Right lobe of liver (tissue), 6 donors: ENCODE data around the gene MOB3B. TPM values are rescaled to one million over a fixed set of nuclear protein-coding genes. Genes with fewer than 3 reads are reported as not detected.

Source experiments
- ATAC-seq, 4 donors: fragments of 200-7000 bp; cut with Tn5 transposase; one replicate each; pipeline ENCODE4 v1.9.1; 2020; ENCODE audit warnings: mild to moderate bottlenecking in 4 of 4, moderate library complexity in 4 of 4
- DNase-seq, 3 donors: peaks; one replicate each; pipeline ENCODE4 v3.0.0-alpha.2; 2020
- H3K27ac ChIP-seq, 3 donors: fragments of 200-600 bp; one replicate each; pipeline ENCODE4 v1.8.0; 2022
- H3K27me3 ChIP-seq, 2 donors: fragments of 200-600 bp; one replicate each; pipeline ENCODE4 v1.8.0; 2022
- H3K36me3 ChIP-seq, 4 donors: fragments of 200-600 bp; sonication (generic) in 1 of 4; one replicate each; pipeline versions ENCODE4 v1.5.1 to v1.8.0; 2017 to 2022; ENCODE audit warnings: control low read depth in 1 of 4
- H3K4me1 ChIP-seq, 4 donors: fragments of 200-600 bp; sonication (generic) in 1 of 4; one replicate each; pipeline versions ENCODE4 v1.5.1 to v1.8.0; 2017 to 2022; ENCODE audit warnings: control low read depth in 1 of 4
- H3K4me3 ChIP-seq, 3 donors: fragments of 200-600 bp; one replicate each; pipeline ENCODE4 v1.8.0; 2022
- H3K9me3 ChIP-seq, 4 donors: fragments of 200-600 bp; sonication (generic) in 1 of 4; one replicate each; pipeline versions ENCODE4 v1.5.1 to v1.8.0; 2017 to 2022; ENCODE audit warnings: control low read depth in 1 of 4
- POLR2A ChIP-seq: fragments of 450-650 bp; IDR thresholded peaks from one replicate; pipeline ENCODE4 v1.6.1; 2017; ENCODE audit warnings: antibody characterized with exemption, mild to moderate bottlenecking
- WGBS: methylation state at CpG from one replicate; pipeline ENCODE4 v1.1.6; 2018; ENCODE audit warnings: low coverage, low lambda C conversion rate; ENCODE audit not compliant: insufficient coverage; ENCODE audit errors: missing lambda C conversion rate; 5-methylcytosine and 5-hydroxymethylcytosine counted together
- intact Hi-C, 2 donors: fragments of 100-400 bp; cut with DNase I; formaldehyde crosslinking; loops; one replicate each; pipeline versions ENCODE4 v1.11.2 to v1.14.1; 2022
- total RNA-seq, 6 experiments: library from RNA; depleted of rRNA in 2 of 6; stranded (reverse); fragments of >200 nt in 2 of 6; fragmentation: NEBNext Ultra II Directional in 3 of 6; extraction: Animal tissue kit (Norgen Biotek cat#: 25700) in 3 of 6; gene quantifications; one replicate each; pipeline versions ENCODE4 v1.1.0 to v1.2.4, GENCODE V29; 2016 to 2023
- TF ChIP-seq, protein P1 (sequence below), 4 donors: fragments of 200-600 bp in 3 of 4; fragments of 450-650 bp in 1 of 4; IDR thresholded peaks; one replicate each; pipeline versions ENCODE4 v1.5.1 to v1.8.0; 2016 to 2022; ENCODE audit warnings: antibody characterized with exemption in 4 of 4, mild to moderate bottlenecking in 2 of 4
- donor health status: DM: no; HTN: yes; CAD: no.
- donor health status: DM: no; HTN: no; CAD: no.
- donor health status: DM: no; HTN: no; CAD: no.
- donor health status: DM: no; HTN: yes; CAD: no.
- donor health status: DM: no; HTN: yes; CAD: no.

MOB3B gene
- total RNA-seq, 6 experiments from 2014 or later, result 1.0 to 2.4 (median 1.7) TPM

- no peaks in the 10 kb centered on the region for H3K27me3 ChIP-seq
- TF ChIP-seq, protein P1, sequence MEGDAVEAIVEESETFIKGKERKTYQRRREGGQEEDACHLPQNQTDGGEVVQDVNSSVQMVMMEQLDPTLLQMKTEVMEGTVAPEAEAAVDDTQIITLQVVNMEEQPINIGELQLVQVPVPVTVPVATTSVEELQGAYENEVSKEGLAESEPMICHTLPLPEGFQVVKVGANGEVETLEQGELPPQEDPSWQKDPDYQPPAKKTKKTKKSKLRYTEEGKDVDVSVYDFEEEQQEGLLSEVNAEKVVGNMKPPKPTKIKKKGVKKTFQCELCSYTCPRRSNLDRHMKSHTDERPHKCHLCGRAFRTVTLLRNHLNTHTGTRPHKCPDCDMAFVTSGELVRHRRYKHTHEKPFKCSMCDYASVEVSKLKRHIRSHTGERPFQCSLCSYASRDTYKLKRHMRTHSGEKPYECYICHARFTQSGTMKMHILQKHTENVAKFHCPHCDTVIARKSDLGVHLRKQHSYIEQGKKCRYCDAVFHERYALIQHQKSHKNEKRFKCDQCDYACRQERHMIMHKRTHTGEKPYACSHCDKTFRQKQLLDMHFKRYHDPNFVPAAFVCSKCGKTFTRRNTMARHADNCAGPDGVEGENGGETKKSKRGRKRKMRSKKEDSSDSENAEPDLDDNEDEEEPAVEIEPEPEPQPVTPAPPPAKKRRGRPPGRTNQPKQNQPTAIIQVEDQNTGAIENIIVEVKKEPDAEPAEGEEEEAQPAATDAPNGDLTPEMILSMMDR (IDR thresholded peaks at IDR 0.05), result no peak
- no peak for TF ChIP-seq POLR2A
- H3K9me3 ChIP-seq, result no peaks in the 10 kb centered on the region
- H3K4me3 ChIP-seq, result no peak overlapping the region
- H3K36me3 ChIP-seq, result no peaks in the 10 kb centered on the region
- H3K27ac ChIP-seq, result no peak overlapping the region
- ATAC-seq, result no peak
- 43% methylated on average over 3 of the region's 3 CpGs for WGBS
- no peak for DNase-seq
- peaks cover 0 to 6% (median 0%) of the 10 kb centered on the region in 4 donors for H3K4me1 ChIP-seq
- intact Hi-C loops, result no loop called here
Observed at GRCh38 chr9:27367921-27368315, 161.7 kb downstream of the MOB3B start.

DNA sequence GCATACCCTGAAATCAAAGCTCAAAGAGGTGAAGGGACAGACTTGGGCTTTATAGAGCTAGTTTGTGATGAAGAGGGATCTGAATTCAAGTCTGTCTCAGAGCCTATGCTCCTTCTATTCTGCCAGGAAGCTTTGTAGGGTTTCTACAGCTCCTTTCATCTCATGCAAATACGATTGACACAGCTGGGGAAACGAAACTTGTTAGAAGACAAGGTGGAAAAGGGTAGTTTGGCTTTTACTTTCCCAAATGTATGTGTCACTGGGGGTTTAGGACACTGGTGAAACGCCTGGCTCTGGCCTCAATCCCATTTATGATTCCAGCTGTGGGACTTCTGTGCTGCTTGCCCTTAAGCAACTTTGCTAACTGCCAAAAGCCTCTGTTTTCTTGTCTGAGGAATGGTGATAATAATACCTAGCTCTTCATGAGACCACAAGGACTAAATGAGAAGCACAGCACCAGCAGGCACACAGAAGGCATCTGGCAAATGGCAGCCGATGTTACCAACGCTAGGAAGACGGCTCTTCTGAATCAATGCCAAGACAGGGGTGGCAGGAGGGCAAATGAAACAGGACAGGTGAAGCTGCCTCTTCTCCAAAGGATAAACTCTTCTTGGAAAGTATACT, 162.3 kb downstream of the MOB3B start:
- no peaks in the 10 kb centered on the region for H3K27me3 ChIP-seq
- H3K27ac ChIP-seq, result no peak overlapping the region
- TF ChIP-seq, protein P1 (IDR thresholded peaks at IDR 0.05), result no peak
- TF ChIP-seq POLR2A, result no peak
- H3K36me3 ChIP-seq, result no peaks in the 10 kb centered on the region
- intact Hi-C loops, result no loop called here
- peaks cover 0 to 6% (median 0%) of the 10 kb centered on the region in 4 donors for H3K4me1 ChIP-seq
- ATAC-seq (no peak), DNase-seq (no peak)
- no peaks in the 10 kb centered on the region for H3K9me3 ChIP-seq
- no peak overlapping the region for H3K4me3 ChIP-seq
- WGBS, result 79% methylated on average over 5 of the region's 6 CpGs

- intact Hi-C loops, result no loop called here
- no peaks in the 10 kb centered on the region for H3K9me3 ChIP-seq
- 54% methylated on average over 5 of the region's 6 CpGs for WGBS
- no peaks in the 10 kb centered on the region for H3K27me3 ChIP-seq
- no peaks in the 10 kb centered on the region for H3K36me3 ChIP-seq
- H3K4me3 ChIP-seq, result no peak overlapping the region
- TF ChIP-seq, protein P1 (IDR thresholded peaks at IDR 0.05), result no peak
- TF ChIP-seq POLR2A, result no peak
- peaks cover 0 to 8% (median 0%) of the 10 kb centered on the region in 4 donors for H3K4me1 ChIP-seq
- ATAC-seq (no peak), DNase-seq (no peak)
- no peak overlapping the region for H3K27ac ChIP-seq
Observed at GRCh38 chr9:27365707-27366376, 163.8 kb downstream of the MOB3B start.

- H3K27me3 ChIP-seq, result no peaks in the 10 kb centered on the region
- no peaks in the 10 kb centered on the region for H3K9me3 ChIP-seq
- H3K36me3 ChIP-seq, result no peaks in the 10 kb centered on the region
- 74% methylated on average over 5 of the region's 5 CpGs for WGBS
- intact Hi-C loops, result no loop called here
- no peak overlapping the region for H3K4me3 ChIP-seq
- peaks cover 0 to 8% (median 0%) of the 10 kb centered on the region in 4 donors for H3K4me1 ChIP-seq
- ATAC-seq, result no peak
- no peak for DNase-seq
- TF ChIP-seq, protein P1 (IDR thresholded peaks at IDR 0.05), result no peak
- no peak for TF ChIP-seq POLR2A
- H3K27ac ChIP-seq, result no peak overlapping the region
Observed at GRCh38 chr9:27362447-27363210, 167.0 kb downstream of the MOB3B start.
